AG09309 (cell line): ENCODE data around the gene AQP3.
"Not testable (repeated sequence)": the region's sequence is repeated elsewhere in the genome, so short reads cannot be mapped to it uniquely, and the experiment has no call there.

Source experiments
- DNase-seq: peaks from one replicate; pipeline ENCODE4 v3.0.0-alpha.2; 2010; ENCODE audit warnings: low read depth
- H3K4me3 ChIP-seq: 2 replicates; pipeline ENCODE4 v1.5.1; 2011; ENCODE audit warnings: mild to moderate bottlenecking, low read depth, low read length, moderate library complexity; ENCODE audit not compliant: control insufficient read depth
- TF ChIP-seq, protein P1 (sequence below): IDR thresholded peaks from 2 replicates; pipeline ENCODE4 v1.5.1; 2011; ENCODE audit warnings: mild to moderate bottlenecking, low read depth, low read length, inconsistent platforms; ENCODE audit not compliant: insufficient read depth, control insufficient read depth; ENCODE audit errors: missing control alignments

Gene AQP3

GRCh38 chr9:33426843-33427293, 20.5 kb downstream of the AQP3 start:
- no peak for DNase-seq
- TF ChIP-seq, protein P1, sequence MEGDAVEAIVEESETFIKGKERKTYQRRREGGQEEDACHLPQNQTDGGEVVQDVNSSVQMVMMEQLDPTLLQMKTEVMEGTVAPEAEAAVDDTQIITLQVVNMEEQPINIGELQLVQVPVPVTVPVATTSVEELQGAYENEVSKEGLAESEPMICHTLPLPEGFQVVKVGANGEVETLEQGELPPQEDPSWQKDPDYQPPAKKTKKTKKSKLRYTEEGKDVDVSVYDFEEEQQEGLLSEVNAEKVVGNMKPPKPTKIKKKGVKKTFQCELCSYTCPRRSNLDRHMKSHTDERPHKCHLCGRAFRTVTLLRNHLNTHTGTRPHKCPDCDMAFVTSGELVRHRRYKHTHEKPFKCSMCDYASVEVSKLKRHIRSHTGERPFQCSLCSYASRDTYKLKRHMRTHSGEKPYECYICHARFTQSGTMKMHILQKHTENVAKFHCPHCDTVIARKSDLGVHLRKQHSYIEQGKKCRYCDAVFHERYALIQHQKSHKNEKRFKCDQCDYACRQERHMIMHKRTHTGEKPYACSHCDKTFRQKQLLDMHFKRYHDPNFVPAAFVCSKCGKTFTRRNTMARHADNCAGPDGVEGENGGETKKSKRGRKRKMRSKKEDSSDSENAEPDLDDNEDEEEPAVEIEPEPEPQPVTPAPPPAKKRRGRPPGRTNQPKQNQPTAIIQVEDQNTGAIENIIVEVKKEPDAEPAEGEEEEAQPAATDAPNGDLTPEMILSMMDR = no peak
- H3K4me3 ChIP-seq = no peak overlapping the region

- H3K4me3 ChIP-seq = no peak overlapping the region
- TF ChIP-seq, protein P1 = no peak
- peak; percentile 5 for DNase-seq
Observed at GRCh38 chr9:33425128-33425533, 22.3 kb downstream of the AQP3 start.

- DNase-seq, H3K4me3 ChIP-seq: not testable (repeated sequence)
Observed at GRCh38 chr9:33424492-33424891, 22.9 kb downstream of the AQP3 start.

- not testable (repeated sequence) for DNase-seq, H3K4me3 ChIP-seq
Observed at GRCh38 chr9:33424043-33424442, 23.4 kb downstream of the AQP3 start.

- TF ChIP-seq, protein P1 = no peak
- DNase-seq = no peak
Observed at GRCh38 chr9:33419708-33420303, 27.6 kb downstream of the AQP3 start.

DNA sequence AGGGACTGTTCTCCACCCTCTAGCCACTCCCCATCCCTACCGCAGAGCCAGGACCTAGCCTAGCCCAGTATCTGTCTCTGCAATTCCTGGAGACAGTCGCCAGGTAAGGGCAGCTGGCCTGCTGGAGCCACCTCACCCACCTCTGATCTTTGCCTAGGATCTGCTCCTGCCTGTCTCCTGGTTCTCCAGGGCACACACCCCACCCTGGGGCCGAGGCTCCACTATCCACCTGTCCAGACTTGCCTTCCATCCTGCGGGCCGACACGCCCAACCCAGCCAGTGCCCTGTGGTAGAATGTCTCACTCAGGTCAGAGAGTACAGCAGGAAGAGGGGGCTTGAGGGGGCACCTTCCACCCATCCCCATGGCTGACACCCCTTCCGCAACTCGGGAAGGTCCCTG, 29.3 kb downstream of the AQP3 start:
- no peak for DNase-seq
- no peak overlapping the region for H3K4me3 ChIP-seq
- TF ChIP-seq, protein P1 = no peak

More at GRCh38 chr9:33419708-33420303, 27.6 kb downstream of the AQP3 start:
- no peak overlapping the region for H3K4me3 ChIP-seq

GRCh38 chr9:33416996-33417395, 30.4 kb downstream of the AQP3 start:
- TF ChIP-seq, protein P1 = no peak
- no peak for DNase-seq
- H3K4me3 ChIP-seq = no peak overlapping the region

GRCh38 chr9:33415501-33416038, 31.8 kb downstream of the AQP3 start:
- TF ChIP-seq, protein P1 = peak; percentile 75
- H3K4me3 ChIP-seq = no peak overlapping the region
- DNase-seq = no peak
